Activated CD4-positive, CD25-positive, alpha-beta regulatory T cell (primary cell): ENCODE data around the gene NME3.
"Not testable (repeated sequence)": the region's sequence is repeated elsewhere in the genome, so short reads cannot be mapped to it uniquely, and the experiment has no call there.

Source experiments
- DNase-seq, 4 experiments: peaks; one replicate each; lab custom pipeline; 2025; lab: John Stamatoyannopoulos, UW

Gene NME3

GRCh38 chr16:1747934-1748333 is 23.4 kb downstream of the NME3 start:
- no peak for DNase-seq

- no peak for DNase-seq
Measured at GRCh38 chr16:1746693-1747195, 24.6 kb downstream of the NME3 start.

GRCh38 chr16:1745900-1746692 is 25.2 kb downstream of the NME3 start:
- no peak for DNase-seq

- DNase-seq = no peak
Measured at GRCh38 chr16:1745181-1745899, 26.0 kb downstream of the NME3 start.

GRCh38 chr16:1744338-1744840 is 27.0 kb downstream of the NME3 start:
- no peak for DNase-seq

GRCh38 chr16:1743376-1744337 is 27.7 kb downstream of the NME3 start:
- DNase-seq = no peak

- DNase-seq = no peak
Measured at GRCh38 chr16:1741553-1742165, 29.7 kb downstream of the NME3 start.

- no peak for DNase-seq
Measured at GRCh38 chr16:1740781-1741490, 30.4 kb downstream of the NME3 start.

GRCh38 chr16:1740234-1740633 is 31.1 kb downstream of the NME3 start:
- no peak for DNase-seq

GRCh38 chr16:1734816-1735215 is 36.5 kb downstream of the NME3 start:
- no peak for DNase-seq

- no peak for DNase-seq
Measured at GRCh38 chr16:1734123-1734522, 37.2 kb downstream of the NME3 start.

- not testable (repeated sequence) for DNase-seq
Measured at GRCh38 chr16:1732551-1732987, 38.8 kb downstream of the NME3 start.

GRCh38 chr16:1732071-1732470 is 39.3 kb downstream of the NME3 start:
- DNase-seq = no peak

GRCh38 chr16:1731603-1732002 is 39.7 kb downstream of the NME3 start:
- no peak for DNase-seq

GRCh38 chr16:1731073-1731472 is 40.3 kb downstream of the NME3 start:
- DNase-seq = no peak

- DNase-seq = no peak
Measured at GRCh38 chr16:1729445-1729844, 41.9 kb downstream of the NME3 start.

GRCh38 chr16:1729026-1729425 is 42.3 kb downstream of the NME3 start:
- no peak for DNase-seq

- DNase-seq = no peak
Measured at GRCh38 chr16:1727651-1728624, 43.4 kb downstream of the NME3 start.
